ENCODE data around the gene ATIC.

Gene ATIC

GRCh38 chr2:215361211-215361875, 49.5 kb downstream of the ATIC start:
- DNase-seq (ENCODE audit: low read depth in 2 of 2) = no peak

- no peak for DNase-seq (ENCODE audit: low read depth in 2 of 2)
These were observed 50.2 kb downstream of the ATIC start for GRCh38 chr2:215361876-215362561.

- DNase-seq (ENCODE audit: low read depth in 2 of 2) = no peak
These were observed 50.7 kb downstream of the ATIC start for GRCh38 chr2:215362562-215362904.

- DNase-seq (ENCODE audit: low read depth in 2 of 2) = no peak
These were observed 51.2 kb downstream of the ATIC start for GRCh38 chr2:215363039-215363438.

- no peak for DNase-seq (ENCODE audit: low read depth in 2 of 2)
These were observed 51.8 kb downstream of the ATIC start for GRCh38 chr2:215363461-215364156.

GRCh38 chr2:215364157-215365155, 52.6 kb downstream of the ATIC start:
- DNase-seq (ENCODE audit: low read depth in 2 of 2) = no peak

GRCh38 chr2:215365184-215365658, 53.4 kb downstream of the ATIC start:
- no peak for DNase-seq (ENCODE audit: low read depth in 2 of 2)

GRCh38 chr2:215366440-215367032, 54.7 kb downstream of the ATIC start:
- DNase-seq (ENCODE audit: low read depth in 2 of 2) = no peak

- DNase-seq (ENCODE audit: low read depth in 2 of 2) = no peak
These were observed 56.0 kb downstream of the ATIC start for GRCh38 chr2:215367662-215368492.

- no peak for DNase-seq (ENCODE audit: low read depth in 2 of 2)
These were observed 56.6 kb downstream of the ATIC start for GRCh38 chr2:215368493-215368809.

GRCh38 chr2:215369181-215369760, 57.4 kb downstream of the ATIC start:
- DNase-seq (ENCODE audit: low read depth in 2 of 2) = no peak

- DNase-seq (ENCODE audit: low read depth in 2 of 2) = no peak
These were observed 58.5 kb downstream of the ATIC start for GRCh38 chr2:215370112-215370965.

- DNase-seq (ENCODE audit: low read depth in 2 of 2) = no peak
These were observed 60.3 kb downstream of the ATIC start for GRCh38 chr2:215371915-215372897.

- no peak for DNase-seq (ENCODE audit: low read depth in 2 of 2)
These were observed 61.2 kb downstream of the ATIC start for GRCh38 chr2:215372968-215373649.

- DNase-seq (ENCODE audit: low read depth in 2 of 2) = no peak
These were observed 62.1 kb downstream of the ATIC start for GRCh38 chr2:215374002-215374401.

- DNase-seq (ENCODE audit: low read depth in 2 of 2) = no peak
These were observed 63.0 kb downstream of the ATIC start for GRCh38 chr2:215374642-215375466.

- no peak for DNase-seq (ENCODE audit: low read depth in 2 of 2)
These were observed 63.6 kb downstream of the ATIC start for GRCh38 chr2:215375467-215375830.

Data from stimulated activated CD8-positive, alpha-beta memory T cell treated with anti-CD3 and anti-CD28 coated beads, Interleukin-7, amount 100 ng/mL, for 4 hours (primary cell).